ENCODE data around the gene DEPDC4.
"Not testable (repeated sequence)": the region's sequence is repeated elsewhere in the genome, so short reads cannot be mapped to it uniquely, and the experiment has no call there.

The DEPDC4 gene

GRCh38 chr12:100266835-100267602 is at the start of gene DEPDC4, which contains the start of gene SCYL2:
Gene DEPDC4 (minus strand): TSS chr12:100267079. CDS start chr12:100267076, 3 bp downstream.
Gene SCYL2 (plus strand): TSS chr12:100267177. CDS start chr12:100282971, 15,794 bp downstream.
- DNase-seq (ENCODE audit: low spot score), result peak; percentile 97

- DNase-seq (ENCODE audit: low spot score), result no peak
Observed at GRCh38 chr12:100311317-100311716, 44.4 kb upstream of the DEPDC4 start.

GRCh38 chr12:100308138-100308537 is 41.3 kb upstream of the DEPDC4 start:
- not testable (repeated sequence) for DNase-seq (ENCODE audit: low spot score)

- not testable (repeated sequence) for DNase-seq (ENCODE audit: low spot score)
Observed at GRCh38 chr12:100304334-100304733, 37.5 kb upstream of the DEPDC4 start.

GRCh38 chr12:100303831-100304230 is 37.0 kb upstream of the DEPDC4 start:
- DNase-seq (ENCODE audit: low spot score), result no peak

- no peak for DNase-seq (ENCODE audit: low spot score)
Observed at GRCh38 chr12:100302081-100302480, 35.2 kb upstream of the DEPDC4 start.

GRCh38 chr12:100295764-100296555 is 29.1 kb upstream of the DEPDC4 start:
- peak; percentile 16 for DNase-seq (ENCODE audit: low spot score)

- DNase-seq (ENCODE audit: low spot score), result not testable (repeated sequence)
Observed at GRCh38 chr12:100294366-100294765, 27.5 kb upstream of the DEPDC4 start.

GRCh38 chr12:100293017-100293416 is 26.1 kb upstream of the DEPDC4 start:
- no peak for DNase-seq (ENCODE audit: low spot score)

GRCh38 chr12:100290016-100290415 is 23.1 kb upstream of the DEPDC4 start:
- DNase-seq (ENCODE audit: low spot score), result no peak

GRCh38 chr12:100289038-100289437 is 22.2 kb upstream of the DEPDC4 start:
- no peak for DNase-seq (ENCODE audit: low spot score)

GRCh38 chr12:100284556-100284955 is 17.7 kb upstream of the DEPDC4 start:
- not testable (repeated sequence) for DNase-seq (ENCODE audit: low spot score)

- DNase-seq (ENCODE audit: low spot score), result peak; percentile 15
Observed at GRCh38 chr12:100279607-100280244, 12.8 kb upstream of the DEPDC4 start.

- no peak for DNase-seq (ENCODE audit: low spot score)
Observed at GRCh38 chr12:100279159-100279558, 12.3 kb upstream of the DEPDC4 start.

GRCh38 chr12:100274291-100274690 is 7.4 kb upstream of the DEPDC4 start:
- no peak for DNase-seq (ENCODE audit: low spot score)

GRCh38 chr12:100273782-100274181 is 6.9 kb upstream of the DEPDC4 start:
- DNase-seq (ENCODE audit: low spot score), result no peak

- no peak for DNase-seq (ENCODE audit: low spot score)
Observed at GRCh38 chr12:100268835-100269564, 2.1 kb upstream of the DEPDC4 start.

GRCh38 chr12:100267603-100268281 is 863 bp upstream of the DEPDC4 start:
- DNase-seq (ENCODE audit: low spot score), result peak; percentile 9

- peak; percentile 93 for DNase-seq (ENCODE audit: low spot score)
Observed at GRCh38 chr12:100266585-100266834, 369 bp downstream of the DEPDC4 start.

- no peak for DNase-seq (ENCODE audit: low spot score)
Observed at GRCh38 chr12:100265732-100266584, 921 bp downstream of the DEPDC4 start.

GRCh38 chr12:100265107-100265506 is 1.8 kb downstream of the DEPDC4 start:
- not testable (repeated sequence) for DNase-seq (ENCODE audit: low spot score)

Data from AG20443 (cell line).